Activated naive CD8-positive, alpha-beta T cell treated with anti-CD3 and anti-CD28 coated beads, Interleukin-2, amount 10 ng/mL, durations not matched to agents 7 days and 5 days (primary cell): ENCODE data around the gene PCDHB16. TPM values are rescaled to one million over a fixed set of nuclear protein-coding genes. Genes with fewer than 3 reads are reported as not detected.
"Not testable (repeated sequence)": the region's sequence is repeated elsewhere in the genome, so short reads cannot be mapped to it uniquely, and the experiment has no call there.

ENCODE experiments used
- ATAC-seq: fragments of 150-1000 bp; cut with Tn5 transposase; one replicate; pipeline ENCODE4 v1.10.0; 2021; ENCODE audit warnings: low read depth, moderate library complexity
- POLR2A ChIA-PET: fragments of 350-600 bp; sonication (Branson Sonifier 250); formaldehyde crosslinking; loops from one replicate; lab custom pipeline; 2021; ENCODE audit warnings: antibody characterized with exemption; lab: Charles Lee
- DNase-seq: peaks from one replicate; pipeline ENCODE4 v3.0.0; 2021
- H3K27ac Mint-ChIP-seq: one replicate; pipeline ENCODE4 v1.8.0; 2022; ENCODE audit warnings: mild to moderate bottlenecking, mixed read lengths
- H3K27me3 Mint-ChIP-seq: one replicate; pipeline ENCODE4 v1.8.0; 2022; ENCODE audit warnings: mild to moderate bottlenecking, moderate library complexity, mixed read lengths
- H3K36me3 Mint-ChIP-seq: one replicate; pipeline ENCODE4 v1.8.0; 2021; ENCODE audit warnings: mild to moderate bottlenecking, mixed read lengths
- H3K4me1 Mint-ChIP-seq: one replicate; pipeline ENCODE4 v1.8.0; 2021; ENCODE audit warnings: mixed read lengths
- H3K4me3 Mint-ChIP-seq: one replicate; pipeline ENCODE4 v1.8.0; 2022; ENCODE audit warnings: mild to moderate bottlenecking, moderate library complexity, mixed read lengths
- H3K9me3 Mint-ChIP-seq: one replicate; pipeline ENCODE4 v1.8.0; 2021; ENCODE audit warnings: mixed read lengths
- total RNA-seq, 2 experiments: library from RNA; stranded (reverse); gene quantifications; one replicate each; pipeline ENCODE4 v1.2.3, GENCODE V29; 2021

The PCDHB16 gene
- not detected for total RNA-seq

DNA sequence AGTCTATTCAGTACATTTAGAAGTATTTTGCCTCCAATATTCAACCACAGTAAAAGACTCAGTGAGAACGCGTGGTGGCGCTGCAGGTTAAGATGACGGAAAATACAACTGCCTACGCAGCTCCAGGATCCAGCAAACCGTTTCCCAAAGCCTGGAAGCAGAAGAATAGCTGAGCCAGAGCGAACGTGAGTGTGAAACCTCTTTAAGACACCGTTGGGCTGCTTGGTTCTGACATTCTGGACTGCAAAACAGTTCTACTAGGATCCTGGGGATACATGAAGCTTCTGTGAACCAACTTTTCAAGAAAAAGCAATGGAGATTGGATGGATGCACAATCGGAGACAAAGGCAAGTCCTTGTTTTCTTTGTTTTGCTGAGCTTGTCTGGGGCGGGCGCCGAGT is at the start of gene PCDHB16:
Gene PCDHB16 (plus strand): TSS at position 140 of the 400 bp plus-strand sequence. CDS start 173 bp downstream, at position 313.
- Mint-ChIP-seq H3K36me3 (no peaks in the 10 kb centered on the region), H3K4me1 (no peaks in the 10 kb centered on the region), H3K27ac (peak within 1 kb of the TSS; percentile 19), H3K9me3 (peaks cover 13% of the 10 kb centered on the region), H3K27me3 (peaks cover 16% of the 10 kb centered on the region), H3K4me3 (no peak within 1 kb of the TSS)
- no peak for ATAC-seq
- POLR2A ChIA-PET: no interaction called here
- no peak for DNase-seq

DNA sequence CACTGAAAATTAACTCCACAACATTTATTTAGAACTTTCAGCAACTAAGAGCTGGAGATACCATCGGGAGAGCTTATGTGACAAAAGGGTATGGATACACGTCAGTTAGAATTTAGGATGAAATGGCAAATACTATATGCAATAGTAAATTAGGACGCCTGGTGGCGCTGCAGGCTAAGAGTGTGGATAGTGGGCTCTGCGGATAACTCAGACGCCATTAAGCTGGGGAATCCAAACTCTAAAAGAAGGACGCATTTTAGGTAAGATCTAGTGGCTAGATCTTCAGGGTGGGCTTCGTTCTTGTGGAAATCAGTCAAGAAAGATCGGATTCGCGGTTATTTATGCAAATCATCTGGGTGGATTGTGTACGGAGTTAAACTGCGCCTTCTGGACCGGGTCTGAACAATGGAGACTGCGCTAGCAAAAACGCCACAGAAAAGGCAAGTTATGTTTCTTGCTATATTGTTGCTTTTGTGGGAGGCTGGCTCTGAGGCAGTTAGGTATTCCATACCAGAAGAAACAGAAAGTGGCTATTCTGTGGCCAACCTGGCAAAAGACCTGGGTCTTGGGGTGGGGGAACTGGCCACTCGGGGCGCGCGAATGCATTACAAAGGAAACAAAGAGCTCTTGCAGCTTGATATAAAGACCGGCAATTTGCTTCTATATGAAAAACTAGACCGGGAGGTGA is 47.0 kb upstream of the PCDHB16 start, which contains the start of gene PCDHB5:
Gene PCDHB5 (plus strand): TSS at position 177 of the 688 bp plus-strand sequence. CDS start 229 bp downstream, at position 406.
- no peaks in the 10 kb centered on the region for H3K36me3 Mint-ChIP-seq
- H3K4me3 Mint-ChIP-seq: peak within 1 kb of the TSS; percentile 12
- DNase-seq (no peak), ATAC-seq (no peak)
- no peaks in the 10 kb centered on the region for H3K4me1 Mint-ChIP-seq
- H3K9me3 Mint-ChIP-seq: peaks cover 18% of the 10 kb centered on the region
- POLR2A ChIA-PET: no interaction called here
- H3K27me3 Mint-ChIP-seq: peaks cover 6% of the 10 kb centered on the region
- no peak within 1 kb of the TSS for H3K27ac Mint-ChIP-seq

DNA sequence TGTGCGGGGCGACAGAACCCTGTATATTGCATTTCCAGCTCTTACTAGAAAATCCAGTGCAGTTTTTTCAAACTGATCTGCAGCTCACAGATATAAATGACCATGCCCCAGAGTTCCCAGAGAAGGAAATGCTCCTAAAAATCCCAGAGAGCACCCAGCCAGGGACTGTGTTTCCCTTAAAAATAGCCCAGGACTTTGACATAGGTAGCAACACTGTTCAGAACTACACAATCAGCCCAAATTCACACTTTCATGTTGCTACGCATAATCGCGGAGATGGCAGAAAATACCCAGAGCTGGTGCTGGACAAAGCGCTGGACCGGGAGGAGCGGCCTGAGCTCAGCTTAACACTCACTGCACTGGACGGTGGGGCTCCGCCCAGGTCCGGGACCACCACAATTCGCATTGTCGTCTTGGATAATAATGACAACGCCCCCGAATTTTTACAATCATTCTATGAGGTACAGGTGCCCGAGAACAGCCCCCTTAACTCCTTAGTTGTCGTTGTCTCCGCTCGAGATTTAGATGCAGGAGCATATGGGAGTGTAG is 46.4 kb upstream of the PCDHB16 start:
- no peak overlapping the region for H3K4me3 Mint-ChIP-seq
- DNase-seq: no peak
- no peaks in the 10 kb centered on the region for H3K36me3 Mint-ChIP-seq
- ATAC-seq: no peak
- H3K27me3 Mint-ChIP-seq: peaks cover 6% of the 10 kb centered on the region
- POLR2A ChIA-PET: no interaction called here
- no peaks in the 10 kb centered on the region for H3K4me1 Mint-ChIP-seq
- H3K27ac Mint-ChIP-seq: no peak overlapping the region
- peaks cover 17% of the 10 kb centered on the region for H3K9me3 Mint-ChIP-seq

DNA sequence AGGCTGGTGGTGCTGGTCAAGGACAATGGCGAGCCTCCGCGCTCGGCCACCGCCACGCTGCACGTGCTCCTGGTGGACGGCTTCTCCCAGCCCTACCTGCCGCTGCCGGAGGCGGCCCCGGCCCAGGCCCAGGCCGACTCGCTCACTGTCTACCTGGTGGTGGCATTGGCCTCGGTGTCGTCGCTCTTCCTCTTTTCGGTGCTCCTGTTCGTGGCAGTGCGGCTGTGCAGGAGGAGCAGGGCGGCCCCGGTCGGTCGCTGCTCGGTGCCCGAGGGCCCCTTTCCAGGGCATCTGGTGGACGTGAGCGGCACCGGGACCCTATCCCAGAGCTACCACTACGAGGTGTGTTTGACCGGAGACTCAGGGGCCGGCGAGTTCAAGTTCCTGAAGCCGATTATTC is 44.8 kb upstream of the PCDHB16 start:
- ATAC-seq, H3K4me3 Mint-ChIP-seq, H3K36me3 Mint-ChIP-seq, H3K27ac Mint-ChIP-seq, H3K4me1 Mint-ChIP-seq, POLR2A ChIA-PET, H3K27me3 Mint-ChIP-seq, DNase-seq: not testable (repeated sequence)
- peaks cover 17% of the 10 kb centered on the region for H3K9me3 Mint-ChIP-seq

DNA sequence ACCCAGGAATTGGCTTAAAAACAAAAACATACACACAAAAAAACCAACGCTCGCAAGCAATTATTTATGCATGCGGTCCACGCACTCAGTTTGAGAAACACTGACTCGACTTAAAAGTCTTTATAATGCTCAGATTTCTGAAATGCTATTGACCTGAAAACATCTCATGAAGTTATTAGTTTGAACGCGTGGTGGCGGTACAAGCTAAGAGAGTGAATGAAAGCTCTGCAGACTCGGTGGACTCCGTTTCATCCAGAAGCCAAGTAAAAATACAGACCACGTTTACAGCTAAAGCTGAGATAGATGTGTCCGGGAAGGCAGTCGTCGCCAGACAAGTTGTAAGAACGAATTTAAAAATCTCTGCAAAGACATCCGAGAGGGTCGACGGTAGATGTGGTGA is 32.4 kb upstream of the PCDHB16 start, which contains the start of gene PCDHB6:
Gene PCDHB6 (plus strand): TSS at position 246 of the 400 bp plus-strand sequence. CDS start 201 bp downstream, outside the sequence.
- peaks cover 13% of the 10 kb centered on the region for H3K9me3 Mint-ChIP-seq
- ATAC-seq: no peak
- H3K27ac Mint-ChIP-seq: no peak within 1 kb of the TSS
- DNase-seq: no peak
- POLR2A ChIA-PET: no interaction called here
- H3K4me3 Mint-ChIP-seq: no peak within 1 kb of the TSS
- no peaks in the 10 kb centered on the region for H3K4me1 Mint-ChIP-seq
- no peaks in the 10 kb centered on the region for H3K27me3 Mint-ChIP-seq
- H3K36me3 Mint-ChIP-seq: peaks cover 2% of the 10 kb centered on the region

DNA sequence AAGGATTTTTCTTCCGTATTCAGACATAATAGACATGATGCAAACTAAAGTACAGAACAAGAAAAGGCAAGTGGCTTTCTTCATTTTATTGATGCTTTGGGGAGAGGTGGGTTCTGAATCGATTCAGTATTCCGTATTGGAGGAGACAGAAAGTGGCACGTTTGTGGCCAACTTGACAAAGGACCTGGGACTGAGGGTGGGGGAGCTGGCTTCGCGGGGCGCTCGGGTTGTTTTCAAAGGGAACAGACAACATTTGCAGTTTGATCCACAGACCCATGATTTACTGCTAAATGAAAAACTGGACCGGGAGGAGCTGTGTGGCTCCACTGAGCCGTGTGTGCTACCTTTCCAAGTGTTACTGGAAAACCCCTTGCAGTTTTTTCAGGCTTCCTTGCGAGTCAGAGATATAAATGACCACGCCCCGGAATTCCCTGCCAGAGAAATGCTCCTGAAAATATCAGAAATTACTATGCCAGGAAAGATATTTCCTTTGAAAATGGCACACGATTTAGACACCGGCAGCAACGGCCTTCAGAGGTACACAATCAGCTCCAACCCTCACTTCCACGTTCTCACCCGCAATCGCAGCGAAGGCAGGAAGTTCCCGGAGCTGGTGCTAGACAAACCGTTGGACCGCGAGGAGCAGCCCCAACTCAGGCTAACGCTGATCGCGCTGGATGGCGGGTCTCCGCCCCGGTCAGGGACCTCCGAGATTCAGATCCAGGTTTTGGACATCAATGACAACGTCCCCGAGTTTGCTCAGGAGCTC is 31.8 kb upstream of the PCDHB16 start:
- Mint-ChIP-seq H3K27me3 (no peaks in the 10 kb centered on the region), H3K27ac (no peak overlapping the region), H3K4me1 (no peaks in the 10 kb centered on the region), H3K36me3 (peaks cover 2% of the 10 kb centered on the region), H3K4me3 (no peak overlapping the region), H3K9me3 (peaks cover 13% of the 10 kb centered on the region)
- ATAC-seq (no peak), DNase-seq (no peak)
- POLR2A ChIA-PET: no interaction called here

DNA sequence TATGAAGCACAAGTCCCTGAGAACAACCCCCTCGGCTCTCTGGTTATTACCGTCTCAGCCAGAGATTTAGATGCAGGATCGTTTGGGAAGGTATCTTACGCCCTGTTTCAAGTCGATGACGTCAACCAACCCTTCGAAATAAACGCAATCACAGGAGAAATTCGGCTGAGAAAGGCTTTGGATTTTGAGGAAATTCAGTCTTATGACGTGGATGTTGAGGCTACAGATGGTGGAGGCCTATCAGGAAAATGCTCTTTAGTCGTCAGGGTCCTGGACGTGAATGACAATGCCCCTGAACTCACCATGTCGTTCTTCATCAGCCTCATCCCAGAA is 31.2 kb upstream of the PCDHB16 start:
- Mint-ChIP-seq H3K4me3 (no peak overlapping the region), H3K27me3 (no peaks in the 10 kb centered on the region), H3K9me3 (peaks cover 13% of the 10 kb centered on the region), H3K36me3 (peaks cover 2% of the 10 kb centered on the region), H3K27ac (no peak overlapping the region), H3K4me1 (no peaks in the 10 kb centered on the region)
- POLR2A ChIA-PET: no interaction called here
- no peak for DNase-seq
- no peak for ATAC-seq

DNA sequence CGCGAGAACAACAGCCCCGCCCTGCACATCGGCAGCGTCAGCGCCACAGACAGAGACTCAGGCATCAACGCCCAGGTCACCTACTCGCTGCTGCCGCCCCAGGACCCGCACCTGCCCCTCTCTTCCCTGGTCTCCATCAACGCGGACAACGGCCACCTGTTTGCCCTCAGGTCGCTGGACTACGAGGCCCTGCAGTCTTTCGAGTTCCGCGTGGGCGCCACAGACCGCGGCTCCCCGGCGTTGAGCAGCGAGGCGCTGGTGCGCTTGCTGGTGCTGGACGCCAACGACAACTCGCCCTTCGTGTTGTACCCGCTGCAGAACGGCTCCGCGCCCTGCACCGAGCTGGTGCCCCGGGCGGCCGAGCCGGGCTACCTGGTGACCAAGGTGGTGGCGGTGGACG is 30.6 kb upstream of the PCDHB16 start:
- H3K9me3 Mint-ChIP-seq: peaks cover 12% of the 10 kb centered on the region
- H3K27me3 Mint-ChIP-seq, H3K4me3 Mint-ChIP-seq, H3K27ac Mint-ChIP-seq, DNase-seq, H3K36me3 Mint-ChIP-seq, ATAC-seq, H3K4me1 Mint-ChIP-seq, POLR2A ChIA-PET: not testable (repeated sequence)

DNA sequence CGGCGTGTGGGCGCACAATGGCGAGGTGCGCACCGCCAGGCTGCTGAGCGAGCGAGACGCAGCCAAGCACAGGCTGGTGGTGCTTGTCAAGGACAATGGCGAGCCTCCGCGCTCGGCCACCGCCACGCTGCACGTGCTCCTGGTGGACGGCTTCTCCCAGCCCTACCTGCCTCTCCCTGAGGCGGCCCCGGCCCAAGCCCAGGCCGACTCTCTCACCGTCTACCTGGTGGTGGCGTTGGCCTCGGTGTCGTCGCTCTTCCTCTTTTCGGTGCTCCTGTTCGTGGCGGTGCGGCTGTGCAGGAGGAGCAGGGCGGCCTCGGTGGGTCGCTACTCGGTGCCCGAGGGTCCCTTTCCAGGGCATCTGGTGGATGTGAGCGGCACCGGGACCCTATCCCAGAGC is 30.1 kb upstream of the PCDHB16 start:
- DNase-seq, H3K4me3 Mint-ChIP-seq, H3K36me3 Mint-ChIP-seq, H3K27me3 Mint-ChIP-seq, POLR2A ChIA-PET, H3K27ac Mint-ChIP-seq, ATAC-seq, H3K4me1 Mint-ChIP-seq: not testable (repeated sequence)
- H3K9me3 Mint-ChIP-seq: peaks cover 14% of the 10 kb centered on the region

DNA sequence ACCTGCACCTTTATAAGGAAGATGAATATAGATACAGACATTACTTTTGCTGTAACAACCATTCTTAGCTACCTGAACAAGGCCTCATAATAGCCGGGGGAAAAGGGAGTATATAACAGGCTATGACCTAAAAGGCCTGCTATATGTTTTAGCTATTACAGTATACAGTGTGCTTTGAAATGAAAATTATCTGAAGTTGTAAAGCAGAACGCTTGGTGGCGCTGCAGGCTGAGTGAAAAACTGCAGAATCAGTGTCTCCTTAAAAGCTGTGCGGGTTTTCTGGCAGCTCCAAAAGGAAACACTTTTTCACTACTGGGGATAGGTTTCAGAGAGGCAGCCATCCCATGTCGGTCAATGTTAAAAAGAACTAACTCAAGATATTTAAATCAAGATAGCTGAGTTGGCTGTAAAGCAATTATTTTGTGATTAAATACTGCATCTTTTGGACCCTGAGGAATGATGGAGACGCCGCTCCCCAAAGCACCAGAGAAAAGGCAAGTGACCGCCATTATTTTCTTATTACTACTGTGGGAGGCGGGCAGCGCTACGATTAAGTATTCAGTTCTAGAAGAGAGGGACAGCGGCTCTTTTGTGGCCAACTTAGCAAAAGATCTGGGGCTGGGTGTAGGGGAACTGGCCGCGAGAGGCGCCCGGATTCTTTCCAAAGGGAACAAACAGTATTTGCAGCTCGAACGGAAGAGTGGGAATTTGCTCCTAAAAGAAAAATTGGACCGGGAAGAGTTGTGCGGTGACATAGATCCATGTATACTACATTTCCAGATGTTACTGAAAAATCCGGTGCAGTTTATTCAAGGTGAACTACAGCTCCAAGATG is 26.4 kb upstream of the PCDHB16 start:
- H3K4me3 Mint-ChIP-seq: no peak overlapping the region
- no peaks in the 10 kb centered on the region for H3K4me1 Mint-ChIP-seq
- H3K9me3 Mint-ChIP-seq: peaks cover 16% of the 10 kb centered on the region
- H3K36me3 Mint-ChIP-seq: peaks cover 2% of the 10 kb centered on the region
- DNase-seq (no peak), ATAC-seq (no peak)
- H3K27ac Mint-ChIP-seq: no peak overlapping the region
- POLR2A ChIA-PET: no interaction called here
- peaks cover 4% of the 10 kb centered on the region for H3K27me3 Mint-ChIP-seq

DNA sequence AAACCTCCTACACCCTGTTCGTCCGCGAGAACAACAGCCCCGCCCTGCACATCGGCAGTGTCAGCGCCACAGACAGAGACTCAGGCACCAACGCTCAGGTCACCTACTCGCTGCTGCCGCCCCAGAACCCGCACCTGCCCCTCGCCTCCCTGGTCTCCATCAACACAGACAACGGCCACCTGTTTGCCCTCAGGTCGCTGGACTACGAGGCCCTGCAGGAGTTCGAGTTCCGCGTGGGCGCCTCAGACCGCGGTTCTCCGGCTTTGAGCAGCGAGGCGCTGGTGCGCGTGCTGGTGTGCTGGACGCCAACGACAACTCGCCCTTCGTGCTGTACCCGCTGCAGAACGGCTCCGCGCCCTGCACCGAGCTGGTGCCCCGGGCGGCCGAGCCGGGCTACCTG is 24.8 kb upstream of the PCDHB16 start:
- H3K9me3 Mint-ChIP-seq: peaks cover 11% of the 10 kb centered on the region
- DNase-seq, ATAC-seq, H3K27ac Mint-ChIP-seq, POLR2A ChIA-PET, H3K27me3 Mint-ChIP-seq, H3K4me1 Mint-ChIP-seq, H3K36me3 Mint-ChIP-seq, H3K4me3 Mint-ChIP-seq: not testable (repeated sequence)

DNA sequence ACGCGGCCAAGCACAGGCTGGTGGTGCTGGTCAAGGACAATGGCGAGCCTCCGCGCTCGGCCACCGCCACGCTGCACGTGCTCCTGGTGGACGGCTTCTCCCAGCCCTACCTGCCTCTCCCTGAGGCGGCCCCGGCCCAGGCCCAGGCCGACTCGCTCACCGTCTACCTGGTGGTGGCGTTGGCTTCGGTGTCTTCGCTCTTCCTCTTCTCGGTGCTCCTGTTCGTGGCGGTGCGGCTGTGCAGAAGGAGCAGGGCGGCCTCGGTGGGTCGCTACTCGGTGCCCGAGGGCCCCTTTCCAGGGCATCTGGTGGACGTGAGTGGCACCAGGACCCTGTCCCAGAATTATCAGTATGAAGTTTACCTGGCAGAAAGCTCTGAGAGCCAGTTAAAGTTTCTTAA is 24.3 kb upstream of the PCDHB16 start:
- DNase-seq, POLR2A ChIA-PET, H3K4me1 Mint-ChIP-seq, H3K4me3 Mint-ChIP-seq, ATAC-seq, H3K27ac Mint-ChIP-seq, H3K36me3 Mint-ChIP-seq, H3K27me3 Mint-ChIP-seq: not testable (repeated sequence)
- peaks cover 11% of the 10 kb centered on the region for H3K9me3 Mint-ChIP-seq
